ENCODE data around the gene CDC16. TPM values are rescaled to one million over a fixed set of nuclear protein-coding genes. Genes with fewer than 3 reads are reported as not detected.
"Not testable (repeated sequence)": the region's sequence is repeated elsewhere in the genome, so short reads cannot be mapped to it uniquely, and the experiment has no call there.

Gene CDC16
- total RNA-seq, 4 donors from 2014 or later, result 40.1 to 53.1 (median 47.4) TPM

- Histone ChIP-seq H3K4me3 (no peak overlapping the region), H3K36me3 (peaks cover 9 to 100% of the 10 kb centered on the region in 2 donors), H3K27me3 (no peaks in the 10 kb centered on the region), H3K27ac (no peak overlapping the region), H3K4me1 (no peaks in the 10 kb centered on the region), H3K9me3 (no peaks in the 10 kb centered on the region)
- TF ChIP-seq CTCF (IDR thresholded peaks at IDR 0.05) (no peak), POLR2A (IDR thresholded peaks at IDR 0.05) (no peak), EP300 (IDR thresholded peaks at IDR 0.05) (no peak), POLR2AphosphoS5 (IDR thresholded peaks at IDR 0.05) (no peak)
- no peak for ATAC-seq
- 70 to 72% methylated on average over 7 of the region's 7 CpGs for WGBS, 2 donors (ENCODE audit: low coverage in 1 of 2)
These were observed 24.7 kb downstream of the CDC16 start for GRCh38 chr13:114259374-114259773.

GRCh38 chr13:114259974-114260373, 25.3 kb downstream of the CDC16 start:
- Histone ChIP-seq H3K4me3 (no peak overlapping the region), H3K27ac (no peak overlapping the region), H3K36me3 (peaks cover 9 to 100% of the 10 kb centered on the region in 2 donors), H3K27me3 (no peaks in the 10 kb centered on the region), H3K9me3 (no peaks in the 10 kb centered on the region), H3K4me1 (no peaks in the 10 kb centered on the region)
- no peak for ATAC-seq
- WGBS, 2 donors (ENCODE audit: low coverage in 1 of 2), result 74 to 82% methylated on average over 3 to 4 of the region's 4 CpGs
- TF ChIP-seq POLR2AphosphoS5 (IDR thresholded peaks at IDR 0.05) (no peak), EP300 (IDR thresholded peaks at IDR 0.05) (no peak), CTCF (IDR thresholded peaks at IDR 0.05) (no peak), POLR2A (IDR thresholded peaks at IDR 0.05) (no peak)

- Histone ChIP-seq H3K36me3 (peaks cover 9 to 100% of the 10 kb centered on the region in 2 donors), H3K27ac (no peak overlapping the region), H3K27me3 (no peaks in the 10 kb centered on the region), H3K4me1 (no peaks in the 10 kb centered on the region), H3K4me3 (no peak overlapping the region), H3K9me3 (no peaks in the 10 kb centered on the region)
- 77 to 81% methylated on average over 3 of the region's 3 CpGs for WGBS, 2 donors (ENCODE audit: low coverage in 1 of 2)
- ATAC-seq, result no peak
- TF ChIP-seq EP300 (IDR thresholded peaks at IDR 0.05) (no peak), CTCF (IDR thresholded peaks at IDR 0.05) (no peak), POLR2AphosphoS5 (IDR thresholded peaks at IDR 0.05) (no peak), POLR2A (IDR thresholded peaks at IDR 0.05) (no peak)
These were observed 26.1 kb downstream of the CDC16 start for GRCh38 chr13:114260814-114261213.

GRCh38 chr13:114261328-114261965, 26.8 kb downstream of the CDC16 start:
- no peak overlapping the region for H3K27ac ChIP-seq
- H3K9me3 ChIP-seq, result no peaks in the 10 kb centered on the region
- 62 to 73% methylated on average over 3 of the region's 3 CpGs for WGBS, 2 donors (ENCODE audit: low coverage in 1 of 2)
- no peaks in the 10 kb centered on the region for H3K27me3 ChIP-seq
- no peak for ATAC-seq
- TF ChIP-seq POLR2A (IDR thresholded peaks at IDR 0.05) (no peak), EP300 (IDR thresholded peaks at IDR 0.05) (no peak), CTCF (IDR thresholded peaks at IDR 0.05) (no peak), POLR2AphosphoS5 (IDR thresholded peaks at IDR 0.05) (no peak)
- H3K4me1 ChIP-seq, result no peaks in the 10 kb centered on the region
- H3K4me3 ChIP-seq, result no peak overlapping the region
- H3K36me3 ChIP-seq, result peaks cover 8 to 100% of the 10 kb centered on the region in 2 donors

GRCh38 chr13:114263578-114263977, 28.9 kb downstream of the CDC16 start:
- no peak overlapping the region for H3K27ac ChIP-seq
- ATAC-seq, result no peak
- H3K4me1 ChIP-seq, result no peaks in the 10 kb centered on the region
- H3K27me3 ChIP-seq, result no peaks in the 10 kb centered on the region
- H3K36me3 ChIP-seq, result peaks cover 7 to 100% of the 10 kb centered on the region in 2 donors
- TF ChIP-seq CTCF (IDR thresholded peaks at IDR 0.05), result no peak
- TF ChIP-seq POLR2A (IDR thresholded peaks at IDR 0.05), result no peak
- no peak for TF ChIP-seq POLR2AphosphoS5 (IDR thresholded peaks at IDR 0.05)
- no peak for TF ChIP-seq EP300 (IDR thresholded peaks at IDR 0.05)
- H3K4me3 ChIP-seq, result no peak overlapping the region
- H3K9me3 ChIP-seq, result no peaks in the 10 kb centered on the region
- 76 to 82% methylated on average over 2 to 5 of the region's 5 CpGs for WGBS, 2 donors (ENCODE audit: low coverage in 1 of 2)

GRCh38 chr13:114264313-114264712, 29.6 kb downstream of the CDC16 start:
- 97 to 100% methylated on average over 6 to 7 of the region's 13 CpGs for WGBS, 2 donors (ENCODE audit: low coverage in 1 of 2)
- peaks cover 7 to 100% of the 10 kb centered on the region in 2 donors for H3K36me3 ChIP-seq
- not testable (repeated sequence) for ATAC-seq

More at GRCh38 chr13:114264313-114264712, 29.6 kb downstream of the CDC16 start:
- H3K27ac ChIP-seq, H3K9me3 ChIP-seq, H3K4me3 ChIP-seq, H3K27me3 ChIP-seq, H3K4me1 ChIP-seq: not testable (repeated sequence)

All from gastroesophageal sphincter (tissue), 4 donors.